Measurements from ENCODE around the gene CSRNP2.
A peak's percentile ranks its signal among the peaks of the same experiment; 100 is the strongest.

The CSRNP2 gene

DNA sequence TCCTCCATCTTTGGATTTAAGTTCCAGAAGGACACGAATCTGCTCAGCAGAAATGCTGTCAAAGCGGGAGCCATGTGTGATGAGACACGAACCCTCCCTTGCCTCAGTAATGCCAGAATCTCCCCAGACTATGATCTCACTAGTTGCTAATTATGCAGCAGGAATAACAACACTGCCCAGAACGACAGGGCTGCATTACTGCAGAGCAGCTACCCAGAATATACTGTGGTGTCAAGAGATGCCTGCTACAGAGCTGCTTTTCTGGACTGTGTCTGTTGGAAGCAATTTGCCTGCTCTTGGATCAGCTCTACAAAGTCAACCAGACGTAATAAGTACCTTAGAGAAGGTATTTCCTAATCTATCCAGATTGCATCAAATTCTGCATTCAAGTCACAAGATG, 5.5 kb downstream of the CSRNP2 start:
- no peak for DNase-seq

DNA sequence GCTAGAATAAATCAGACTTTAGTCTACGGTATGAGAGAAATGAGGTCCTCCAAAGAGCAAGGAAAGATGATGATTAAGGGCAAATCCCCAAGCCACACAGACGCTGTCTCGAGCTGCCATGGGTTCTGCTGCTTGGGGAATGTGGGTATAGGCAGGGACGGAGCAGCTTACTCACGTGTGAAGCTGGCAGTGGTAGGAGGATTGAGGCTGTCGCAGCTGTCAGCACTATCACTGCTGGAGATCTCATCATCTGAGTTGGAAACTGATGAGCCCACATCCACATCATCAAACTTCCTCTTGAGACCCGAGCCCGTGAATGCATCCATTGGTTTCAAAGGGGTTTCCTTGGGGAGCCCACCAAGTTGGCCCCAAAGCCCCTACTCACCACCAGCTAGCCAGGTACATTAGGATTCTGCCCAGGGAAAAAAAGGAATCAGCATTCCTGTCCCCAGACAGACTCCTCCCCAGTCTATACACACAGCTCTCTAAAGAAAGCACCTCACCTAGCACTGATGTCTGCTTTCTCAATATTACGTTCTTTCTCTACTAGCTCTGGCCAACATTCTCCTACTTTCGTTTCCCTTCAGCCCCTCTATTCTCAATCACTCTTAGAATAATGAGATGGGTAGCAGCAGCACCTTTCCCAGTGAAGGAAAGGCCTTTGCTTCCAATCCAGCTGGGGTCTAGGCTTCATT, 7.0 kb downstream of the CSRNP2 start:
- DNase-seq = no peak

GRCh38 chr12:51075390-51075789, 8.0 kb downstream of the CSRNP2 start:
- no peak for DNase-seq

GRCh38 chr12:51071663-51072062, 11.7 kb downstream of the CSRNP2 start:
- no peak for DNase-seq

DNA sequence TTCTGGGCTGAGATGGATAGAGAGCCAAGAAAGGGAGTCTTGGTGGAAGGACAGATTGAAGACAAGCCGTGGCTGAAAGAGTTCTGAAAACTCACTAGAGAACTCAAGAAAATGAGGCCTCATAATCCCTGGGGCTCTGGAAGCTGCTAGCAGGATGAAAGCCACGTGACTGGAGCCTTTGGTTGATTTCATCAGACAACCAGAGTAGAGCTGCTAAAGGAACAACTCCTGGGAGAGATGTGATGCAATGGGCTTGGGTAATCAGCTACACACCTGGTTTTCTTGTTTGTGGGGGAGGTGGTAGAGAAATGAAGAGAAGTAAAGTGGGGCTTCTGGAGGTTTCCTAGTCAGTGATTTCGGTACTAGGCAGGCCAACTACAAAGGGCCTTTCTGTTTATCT, 13.4 kb downstream of the CSRNP2 start:
- DNase-seq = no peak

DNA sequence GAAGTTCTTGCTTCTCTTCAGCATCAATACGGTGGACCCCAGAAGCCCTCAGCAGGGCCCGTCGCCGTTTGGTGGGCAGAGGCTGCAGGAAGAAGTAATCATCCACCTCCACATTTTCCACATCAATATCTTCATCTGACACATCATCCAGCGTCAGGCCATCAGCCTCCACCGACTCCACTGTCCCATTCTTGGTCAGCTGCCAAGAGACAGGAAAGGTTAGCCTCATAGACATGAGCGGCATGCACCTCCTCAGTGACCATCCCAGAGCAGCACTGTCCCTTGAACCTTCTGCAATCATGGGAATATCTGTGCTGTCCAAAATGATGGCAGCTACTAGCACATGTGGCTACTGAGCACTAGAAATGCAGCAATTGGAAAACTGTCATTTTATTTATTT, 15.6 kb downstream of the CSRNP2 start:
- no peak for DNase-seq

- DNase-seq = no peak
These were observed 16.2 kb downstream of the CSRNP2 start for GRCh38 chr12:51067229-51067628.

GRCh38 chr12:51065530-51065929, 17.9 kb downstream of the CSRNP2 start:
- no peak for DNase-seq

GRCh38 chr12:51062631-51063397, 20.6 kb downstream of the CSRNP2 start:
- DNase-seq = no peak

DNA sequence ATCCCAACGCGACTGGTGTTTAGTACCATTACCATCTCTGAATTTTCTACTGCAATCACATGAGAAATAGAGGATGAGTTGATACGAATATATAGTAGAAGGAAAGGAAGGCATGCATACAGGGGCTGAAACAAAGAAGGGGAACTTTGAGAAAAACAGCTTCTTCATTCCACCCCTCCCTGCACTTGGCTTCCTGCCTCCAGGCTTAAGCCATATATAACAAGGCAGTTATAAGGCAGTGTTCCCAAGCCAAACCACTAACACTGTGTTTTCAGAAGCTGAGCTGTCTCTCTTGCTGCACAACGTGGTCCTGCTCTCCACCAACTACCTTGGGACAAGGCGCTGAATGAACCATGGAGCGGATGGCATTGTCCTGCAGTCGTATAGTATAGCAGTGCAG, 24.3 kb downstream of the CSRNP2 start:
- DNase-seq = no peak

GRCh38 chr12:51056242-51056641, 27.2 kb downstream of the CSRNP2 start:
- DNase-seq = no peak

GRCh38 chr12:51055060-51055459, 28.3 kb downstream of the CSRNP2 start:
- no peak for DNase-seq

DNA sequence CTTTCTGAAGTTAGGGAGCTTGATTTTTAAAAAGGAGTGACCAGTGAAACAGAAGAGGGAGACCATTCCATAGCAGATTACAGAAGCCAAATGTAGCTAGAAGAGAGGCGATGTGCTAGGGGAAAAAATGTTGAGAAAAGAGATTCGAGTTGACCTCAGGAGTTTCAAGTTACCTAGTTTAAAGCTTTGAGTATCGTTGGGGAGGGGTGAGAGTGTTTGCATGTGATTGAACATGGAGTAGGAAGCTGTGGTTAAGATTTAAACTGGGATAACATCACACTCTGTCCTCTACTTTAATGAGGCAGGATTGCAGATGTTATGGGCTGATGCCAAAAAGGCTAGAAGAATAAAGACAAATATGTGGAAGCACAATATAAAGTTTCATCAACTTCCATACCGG, 31.6 kb downstream of the CSRNP2 start:
- DNase-seq = no peak

DNA sequence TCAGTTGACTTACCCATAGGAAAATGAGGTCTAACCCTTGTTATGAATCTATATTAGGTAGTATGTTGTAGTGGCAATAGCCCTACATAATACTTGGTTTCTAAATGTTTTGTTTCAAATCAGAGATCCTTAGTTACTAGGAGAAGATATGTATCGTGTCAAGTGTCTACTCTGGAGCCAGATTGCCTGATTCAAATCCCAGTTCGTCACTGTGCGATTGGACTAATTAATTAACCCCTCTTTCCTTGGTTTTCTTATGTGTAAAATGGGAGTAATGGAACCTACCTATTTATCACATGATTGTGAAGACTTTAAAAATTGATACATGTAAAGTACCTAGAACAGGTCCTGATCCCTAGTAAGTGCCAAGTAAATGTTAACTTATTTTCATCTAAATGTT, 33.9 kb downstream of the CSRNP2 start:
- no peak for DNase-seq

DNA sequence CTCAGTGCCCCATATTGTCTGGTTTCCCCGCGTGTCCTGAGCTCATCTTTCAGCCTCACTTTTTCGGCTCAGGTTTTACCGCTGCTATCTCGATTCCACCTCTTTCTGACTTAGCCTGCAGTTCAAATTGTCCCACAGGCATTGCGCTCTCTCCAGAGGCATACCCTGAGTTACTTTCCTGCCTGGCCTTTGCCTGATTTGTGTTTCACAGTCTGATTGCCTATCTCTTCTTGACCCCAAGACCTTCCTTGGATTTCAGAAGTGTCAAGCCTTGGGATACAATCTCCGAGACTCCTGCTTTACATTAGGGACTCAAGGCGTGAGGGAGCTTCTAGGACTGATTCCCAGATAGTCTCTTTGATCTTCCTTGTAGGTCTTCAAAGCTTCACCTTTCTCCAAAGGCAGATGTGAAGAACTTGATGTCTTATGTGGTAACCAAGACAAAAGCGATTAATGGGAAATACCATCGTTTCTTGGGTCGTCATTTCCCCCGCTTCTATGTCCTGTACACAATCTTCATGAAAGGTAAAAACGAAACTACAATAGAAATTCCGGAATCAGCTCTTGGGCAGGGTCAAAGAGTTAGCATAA, 34.6 kb downstream of the CSRNP2 start:
- no peak for DNase-seq

DNA sequence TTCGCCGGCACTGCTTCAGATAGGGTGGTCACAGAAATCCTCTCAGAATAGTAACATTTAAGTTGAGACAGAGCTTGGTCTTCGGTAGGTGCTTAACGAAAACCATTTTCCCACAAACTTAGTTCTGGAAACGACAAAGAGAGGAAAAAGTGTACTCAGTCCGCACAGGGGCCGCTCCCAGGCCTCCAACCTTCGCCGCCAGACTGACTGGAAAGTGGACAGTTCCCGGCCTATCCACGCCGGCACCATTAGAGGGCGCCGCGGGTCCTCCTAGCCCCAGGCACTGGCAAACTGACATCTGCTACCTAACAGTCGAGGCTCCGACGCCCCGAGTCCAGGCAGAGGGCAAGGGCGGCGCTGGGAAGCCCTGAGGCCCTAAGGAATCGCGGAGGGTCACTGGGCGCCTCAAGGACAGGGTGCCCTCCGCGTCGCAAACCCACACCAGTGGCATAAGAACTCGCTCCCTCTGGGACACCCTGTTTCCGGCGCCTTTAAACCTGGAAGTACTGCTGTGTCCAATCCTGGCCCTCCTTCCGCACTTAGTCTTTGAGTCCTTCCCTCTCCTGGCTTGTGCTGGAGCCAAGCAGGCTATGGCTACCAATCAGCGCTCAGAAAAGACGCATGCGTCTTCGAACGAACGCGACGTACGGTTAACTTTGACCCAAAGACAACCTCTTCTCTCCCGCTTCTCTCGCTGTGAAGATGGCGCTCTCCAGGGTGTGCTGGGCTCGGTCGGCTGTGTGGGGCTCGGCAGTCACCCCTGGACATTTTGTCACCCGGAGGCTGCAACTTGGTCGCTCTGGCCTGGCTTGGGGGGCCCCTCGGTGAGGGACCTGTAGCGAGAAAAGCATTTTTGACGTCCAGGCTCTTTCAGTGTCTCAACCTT, 35.5 kb downstream of the CSRNP2 start, which contains the start of gene LETMD1:
TSS of gene LETMD1 (plus strand) at position 673 of the 886 bp plus-strand sequence. CDS start at position 703, 30 bp downstream.
- peak; percentile 95 for DNase-seq

GRCh38 chr12:51036279-51036678, 47.1 kb downstream of the CSRNP2 start:
- DNase-seq = no peak

GRCh38 chr12:51033457-51034089, 49.8 kb downstream of the CSRNP2 start:
- DNase-seq = no peak

- no peak for DNase-seq
These were observed 50.3 kb downstream of the CSRNP2 start for GRCh38 chr12:51033048-51033447.

DNA sequence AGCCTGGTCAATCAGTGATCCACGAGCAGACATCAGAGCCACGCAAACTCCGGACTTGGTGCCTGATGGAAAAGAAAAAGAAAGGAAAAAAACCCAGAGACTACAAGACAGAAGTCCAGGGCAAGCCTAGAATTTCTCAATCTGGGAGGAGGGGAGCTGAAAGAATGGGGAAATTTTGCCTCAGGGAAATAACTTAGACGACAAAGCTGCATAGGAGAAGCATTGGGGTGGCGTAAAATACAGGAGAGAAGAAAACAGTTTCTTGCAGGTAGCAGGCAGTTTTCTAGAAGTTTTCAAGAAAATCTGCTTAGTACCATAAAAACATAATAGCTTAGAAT, 54.6 kb downstream of the CSRNP2 start:
- DNase-seq = no peak

GRCh38 chr12:51028126-51028812, 55.1 kb downstream of the CSRNP2 start:
- DNase-seq = no peak

- no peak for DNase-seq
These were observed 56.0 kb downstream of the CSRNP2 start for GRCh38 chr12:51027342-51027835.

All from NCI-H2081 treated with DMSO at 0.1 percent for 48 hours (cell line).